Adrenal gland (tissue), 5 donors: ENCODE measurements around the gene RYR3.

Source experiments
- POLR2A ChIP-seq, 2 donors: fragments of 450-650 bp; IDR thresholded peaks; one replicate each; pipeline ENCODE4 v1.6.1; 2017; ENCODE audit warnings: antibody characterized with exemption in 2 of 2, mild to moderate bottlenecking in 2 of 2, moderate library complexity in 1 of 2
- TF ChIP-seq, protein P1 (sequence below), 6 experiments: fragments of 450-650 bp in 4 of 6; fragments of 200-600 bp in 2 of 6; sonication (generic) in 1 of 6; IDR thresholded peaks; 1 replicate in 5 of 6; 2 replicates in 1 of 6; pipeline versions ENCODE4 v1.5.1 to v1.8.0; 2016 to 2021; ENCODE audit warnings: antibody characterized with exemption in 6 of 6, mild to moderate bottlenecking in 2 of 6, moderate library complexity in 1 of 6
- donor health status: DM: no; HTN: no; CAD: no.

GRCh38 chr15:33458421-33458820 lies 147.7 kb downstream of the RYR3 start:
- TF ChIP-seq, protein P1, sequence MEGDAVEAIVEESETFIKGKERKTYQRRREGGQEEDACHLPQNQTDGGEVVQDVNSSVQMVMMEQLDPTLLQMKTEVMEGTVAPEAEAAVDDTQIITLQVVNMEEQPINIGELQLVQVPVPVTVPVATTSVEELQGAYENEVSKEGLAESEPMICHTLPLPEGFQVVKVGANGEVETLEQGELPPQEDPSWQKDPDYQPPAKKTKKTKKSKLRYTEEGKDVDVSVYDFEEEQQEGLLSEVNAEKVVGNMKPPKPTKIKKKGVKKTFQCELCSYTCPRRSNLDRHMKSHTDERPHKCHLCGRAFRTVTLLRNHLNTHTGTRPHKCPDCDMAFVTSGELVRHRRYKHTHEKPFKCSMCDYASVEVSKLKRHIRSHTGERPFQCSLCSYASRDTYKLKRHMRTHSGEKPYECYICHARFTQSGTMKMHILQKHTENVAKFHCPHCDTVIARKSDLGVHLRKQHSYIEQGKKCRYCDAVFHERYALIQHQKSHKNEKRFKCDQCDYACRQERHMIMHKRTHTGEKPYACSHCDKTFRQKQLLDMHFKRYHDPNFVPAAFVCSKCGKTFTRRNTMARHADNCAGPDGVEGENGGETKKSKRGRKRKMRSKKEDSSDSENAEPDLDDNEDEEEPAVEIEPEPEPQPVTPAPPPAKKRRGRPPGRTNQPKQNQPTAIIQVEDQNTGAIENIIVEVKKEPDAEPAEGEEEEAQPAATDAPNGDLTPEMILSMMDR (IDR thresholded peaks at IDR 0.05), result no peak
- no peak for TF ChIP-seq POLR2A (IDR thresholded peaks at IDR 0.05)
